H1 (cell line): ENCODE results near the gene CSNK1G3. TPM values are rescaled to one million over a fixed set of nuclear protein-coding genes. Genes with fewer than 3 reads are reported as not detected.
A peak's percentile ranks its signal among the peaks of the same experiment; 100 is the strongest.

ENCODE experiments used
- CTCF ChIA-PET: fragments of 300-600 bp; sonication (Branson Sonifier 250); formaldehyde crosslinking; loops from one replicate; lab custom pipeline; 2021; ENCODE audit not compliant: partially characterized antibody; lab: Charles Lee
- POLR2A ChIA-PET: fragments of 300-600 bp; sonication (Branson Sonifier 250); formaldehyde crosslinking; loops from one replicate; lab custom pipeline; 2021; ENCODE audit warnings: inconsistent platforms; ENCODE audit not compliant: partially characterized antibody; lab: Charles Lee
- DNase-seq, 2 experiments: peaks; one replicate each; pipeline versions ENCODE4 v3.0.0 to v3.0.0-alpha.2; 2010 to 2022; ENCODE audit warnings: low spot score in 2 of 2, low read depth in 1 of 2, mixed read lengths in 1 of 2
- FAIRE-seq: peaks from 2 replicates; lab custom pipeline; 2011; peaks lifted over from hg19 to GRCh38; lab: Jason Lieb, UNC
- H2AFZ ChIP-seq: 2 replicates; pipeline ENCODE4 v1.8.1; 2012; ENCODE audit warnings: low read length, inconsistent platforms
- H2AK5ac ChIP-seq: 2 replicates; pipeline ENCODE4 v1.6.1; 2013; ENCODE audit warnings: low read depth, low read length
- H2BK120ac ChIP-seq: replicated peaks from 2 replicates; pipeline ENCODE3; 2013; ENCODE audit warnings: low read depth, low read length, inconsistent platforms
- H2BK12ac ChIP-seq: 2 replicates; pipeline ENCODE4 v1.6.1; 2013; ENCODE audit warnings: low read depth, low read length
- H2BK15ac ChIP-seq: 2 replicates; pipeline ENCODE4 v1.6.1; 2013; ENCODE audit warnings: low read length
- H2BK20ac ChIP-seq: 2 replicates; pipeline ENCODE4 v1.6.1; 2013; ENCODE audit warnings: low read length
- H2BK5ac ChIP-seq: 2 replicates; pipeline ENCODE4 v1.6.1; 2013; ENCODE audit warnings: low read depth, low read length
- H3K14ac ChIP-seq: 2 replicates; pipeline ENCODE4 v1.6.1; 2013; ENCODE audit warnings: inconsistent platforms; ENCODE audit not compliant: insufficient read length
- H3K18ac ChIP-seq: 2 replicates; pipeline ENCODE4 v1.6.1; 2013; ENCODE audit warnings: low read length; ENCODE audit errors: extremely low read depth
- H3K23ac ChIP-seq: 2 replicates; pipeline ENCODE4 v1.6.1; 2013; ENCODE audit warnings: inconsistent platforms; ENCODE audit not compliant: insufficient read length
- H3K23me2 ChIP-seq: 2 replicates; pipeline ENCODE4 v1.6.1; 2013; ENCODE audit warnings: low read depth, low read length
- H3K27ac ChIP-seq: 2 replicates; pipeline ENCODE4 v1.6.1; 2011; ENCODE audit warnings: low read depth, low read length, inconsistent platforms
- H3K27me3 ChIP-seq, 4 experiments: replicated peaks in 1 of 4; 1 replicate in 1 of 4; 2 replicates in 3 of 4; pipeline versions ENCODE4 v1.6.1 to v1.8.1; 2011 to 2013; ENCODE audit warnings: low read length in 3 of 4, mild to moderate bottlenecking in 3 of 4, inconsistent platforms in 2 of 4, mixed read lengths in 2 of 4, moderate library complexity in 1 of 4; ENCODE audit not compliant: control insufficient read depth in 3 of 4, insufficient read depth in 3 of 4; ENCODE audit errors: extremely low read depth in 1 of 4
- H3K36me3 ChIP-seq, 4 experiments: 2 replicates each; pipeline versions ENCODE4 v1.6.1 to v1.8.1; 2011 to 2013; ENCODE audit warnings: mild to moderate bottlenecking in 4 of 4, low read length in 3 of 4, moderate library complexity in 2 of 4, control low read depth in 1 of 4, inconsistent platforms in 1 of 4; ENCODE audit not compliant: insufficient read depth in 4 of 4, control insufficient read depth in 2 of 4
- H3K4ac ChIP-seq: replicated peaks from 2 replicates; pipeline ENCODE3; 2013; ENCODE audit warnings: low read length, low read depth, mixed read lengths, inconsistent platforms; ENCODE audit not compliant: insufficient read length
- H3K4me1 ChIP-seq, 4 experiments: replicated peaks in 1 of 4; 1 replicate in 1 of 4; 2 replicates in 3 of 4; pipeline versions ENCODE4 v1.6.1 to v1.8.1; 2011 to 2013; ENCODE audit warnings: low read length in 3 of 4, inconsistent platforms in 2 of 4, mixed read lengths in 1 of 4; ENCODE audit not compliant: insufficient read depth in 4 of 4, control insufficient read depth in 3 of 4
- H3K4me2 ChIP-seq, 2 experiments: 2 replicates each; pipeline versions ENCODE4 v1.6.1 to v1.8.1; 2011 to 2013; ENCODE audit warnings: low read depth in 2 of 2, low read length in 2 of 2, control low read depth in 1 of 2, inconsistent platforms in 1 of 2, mild to moderate bottlenecking in 1 of 2; ENCODE audit not compliant: insufficient read depth in 1 of 2
- H3K4me3 ChIP-seq, 4 experiments: fragments of 200-600, 300-600 bp in 1 of 4; sonication (generic), shearing (Covaris generic), sonication (Bioruptor Twin) in 1 of 4; 2 replicates each; pipeline versions ENCODE4 v1.5.1 to v1.8.1; 2011 to 2016; ENCODE audit warnings: low read length in 4 of 4, low read depth in 3 of 4, control low read depth in 2 of 4, inconsistent platforms in 2 of 4, mild to moderate bottlenecking in 2 of 4, mixed read lengths in 1 of 4, moderate library complexity in 1 of 4; ENCODE audit not compliant: insufficient read depth in 2 of 4; ENCODE audit errors: extremely low read depth in 1 of 4
- H3K56ac ChIP-seq: replicated peaks from 2 replicates; pipeline ENCODE3; 2013; ENCODE audit warnings: low read depth, mild to moderate bottlenecking, mixed read lengths, low read length, inconsistent platforms; ENCODE audit not compliant: insufficient read length
- H3K79me1 ChIP-seq: 2 replicates; pipeline ENCODE4 v1.6.1; 2013; ENCODE audit warnings: low read depth, low read length, control low read depth
- H3K79me2 ChIP-seq, 2 experiments: 2 replicates each; pipeline versions ENCODE4 v1.6.1 to v1.8.1; 2012 to 2013; ENCODE audit warnings: low read length in 2 of 2, mild to moderate bottlenecking in 2 of 2, inconsistent platforms in 1 of 2; ENCODE audit not compliant: insufficient read depth in 2 of 2, control insufficient read depth in 1 of 2
- H3K9ac ChIP-seq, 4 experiments: replicated peaks in 1 of 4; 1 replicate in 1 of 4; 2 replicates in 3 of 4; pipeline versions ENCODE4 v1.6.1 to v1.8.1; 2011 to 2013; ENCODE audit warnings: low read depth in 3 of 4, low read length in 3 of 4, control low read depth in 2 of 4, mild to moderate bottlenecking in 2 of 4, moderate library complexity in 2 of 4, inconsistent platforms in 1 of 4; ENCODE audit errors: extremely low read depth in 1 of 4
- H3K9me3 ChIP-seq, 2 experiments: 2 replicates each; pipeline versions ENCODE4 v1.6.1 to v1.8.1; 2012 to 2013; ENCODE audit warnings: mild to moderate bottlenecking in 2 of 2, moderate library complexity in 2 of 2, control low read depth in 1 of 2, inconsistent platforms in 1 of 2, low read depth in 1 of 2, low read length in 1 of 2, mixed read lengths in 1 of 2; ENCODE audit not compliant: insufficient read depth in 2 of 2
- H4K20me1 ChIP-seq, 2 experiments: replicated peaks in 1 of 2; 2 replicates each; pipeline versions ENCODE3 to v1.8.1; 2011 to 2013; ENCODE audit warnings: inconsistent platforms in 2 of 2, low read length in 2 of 2, mild to moderate bottlenecking in 1 of 2; ENCODE audit not compliant: insufficient read depth in 2 of 2, control insufficient read depth in 1 of 2
- H4K5ac ChIP-seq: 2 replicates; pipeline ENCODE4 v1.6.1; 2013; ENCODE audit warnings: low read length, low read depth, mixed read lengths, inconsistent platforms; ENCODE audit not compliant: insufficient read length
- H4K8ac ChIP-seq: 2 replicates; pipeline ENCODE4 v1.8.0; 2013; ENCODE audit warnings: mild to moderate bottlenecking, moderate library complexity, low read length, inconsistent platforms; ENCODE audit not compliant: insufficient read depth; ENCODE audit errors: extremely low read depth
- H4K91ac ChIP-seq: replicated peaks from 2 replicates; pipeline ENCODE3; 2013; ENCODE audit warnings: low read length, mixed read lengths, inconsistent platforms; ENCODE audit not compliant: insufficient read length
- CTCF ChIP-seq, 3 experiments: IDR thresholded peaks; 1 replicate in 2 of 3; 2 replicates in 1 of 3; pipeline versions ENCODE4 v1.5.1 to v1.6.1; 2011; ENCODE audit warnings: low read length in 3 of 3, mild to moderate bottlenecking in 3 of 3, inconsistent platforms in 2 of 3, low read depth in 1 of 3, moderate library complexity in 1 of 3; ENCODE audit not compliant: insufficient read depth in 1 of 3; ENCODE audit errors: control extremely low read depth in 1 of 3
- GTF2F1 ChIP-seq: IDR thresholded peaks from 2 replicates; pipeline ENCODE4 v1.6.1; 2012; ENCODE audit warnings: low read depth, low read length, improper control_type of control experiment, borderline replicate concordance
- NRF1 ChIP-seq: IDR thresholded peaks from 2 replicates; pipeline ENCODE4 v1.6.1; 2011; ENCODE audit warnings: mild to moderate bottlenecking, low read depth, low read length, improper control_type of control experiment
- RAD21 ChIP-seq, 2 experiments: IDR thresholded peaks in 1 of 2; conservative IDR thresholded peaks in 1 of 2; 2 replicates each; pipeline ENCODE4 v1.6.1; 2011; ENCODE audit warnings: low read depth in 2 of 2, low read length in 2 of 2, improper control_type of control experiment in 1 of 2, inconsistent platforms in 1 of 2, mild to moderate bottlenecking in 1 of 2, moderate library complexity in 1 of 2
- WGBS, 2 experiments: shearing (Covaris generic) in 1 of 2; methylation state at CpG; one replicate each; pipeline versions ENCODE4 v1.1.6 to v1.1.7; 2013 to 2015; ENCODE audit warnings: low lambda C conversion rate in 2 of 2, mixed read lengths in 2 of 2, inconsistent platforms in 1 of 2, low coverage in 1 of 2, missing lambda C conversion rate in 1 of 2; ENCODE audit not compliant: insufficient replicate concordance in 2 of 2, insufficient coverage in 1 of 2, insufficient read length in 1 of 2; ENCODE audit errors: extremely low coverage in 1 of 2, missing lambda C conversion rate in 1 of 2; 5-methylcytosine and 5-hydroxymethylcytosine counted together
- polyA plus RNA-seq, 7 experiments: library from polyadenylated mRNA; depleted of rRNA in 3 of 7; stranded (reverse) in 5 of 7; unstranded in 2 of 7; fragments of >200 nt in 5 of 7; fragments of 200-250 nt in 2 of 7; gene quantifications; 1 replicate in 5 of 7; 2 replicates in 1 of 7; 4 replicates in 1 of 7; pipeline versions ENCODE4 v1.2.1 to v1.2.3, GENCODE V29; 2011 to 2013; ENCODE audit warnings: missing spikeins in 2 of 7, mixed read lengths in 2 of 7
- total RNA-seq: library from RNA; stranded (reverse); fragmentation: NEBNext Ultra II Directional; extraction: Animal tissue kit (Norgen Biotek cat#: 25700); gene quantifications from 2 replicates; pipeline ENCODE4 v1.2.1, GENCODE V29; 2021

CSNK1G3 gene
- total and polyA plus RNA-seq, 2 of the 8 experiments (the other 6 are each of a cell fraction or from before 2014, with no cell fraction given) = 10.6 to 58.9 TPM

- no peak for DNase-seq
These were observed 33.5 kb downstream of the CSNK1G3 start for GRCh38 chr5:123545506-123545905.

More at GRCh38 chr5:123545506-123545905, 33.5 kb downstream of the CSNK1G3 start:
- no peaks in the 10 kb centered on the region for H3K27me3 ChIP-seq
- H2AFZ ChIP-seq = no peak overlapping the region
- no peaks in the 10 kb centered on the region; a peak in 1 of 8 replicates for H3K36me3 ChIP-seq
- peak; percentile 88 for FAIRE-seq
- no peaks in the 10 kb centered on the region; a peak in 1 of 7 replicates for H3K4me1 ChIP-seq
- peaks cover 2% of the 10 kb centered on the region; the same call in 1 of the 2 replicates for H3K79me1 ChIP-seq
- no peak overlapping the region for H4K5ac ChIP-seq
- H4K91ac ChIP-seq = no peak overlapping the region
- H3K14ac ChIP-seq = no peak overlapping the region
- no peak overlapping the region for H3K4me2 ChIP-seq
- H4K20me1 ChIP-seq = peaks cover 2 to 3% of the 10 kb centered on the region in 2 experiments
- no peak overlapping the region for H3K23ac ChIP-seq
- H2BK12ac ChIP-seq = no peak overlapping the region
- H3K79me2 ChIP-seq = peaks cover 0 to 68% of the 10 kb centered on the region in 2 experiments; a peak in 2 of 4 replicates
- H2AK5ac ChIP-seq = no peak overlapping the region
- no peak overlapping the region for H3K27ac ChIP-seq
- H3K9ac ChIP-seq = no peak overlapping the region
- H3K23me2 ChIP-seq = no peaks in the 10 kb centered on the region; the same call in 1 of the 2 replicates
- no peaks in the 10 kb centered on the region for H3K9me3 ChIP-seq
- H3K18ac ChIP-seq = no peak overlapping the region
- H2BK5ac ChIP-seq = no peak overlapping the region
- H2BK20ac ChIP-seq = no peak overlapping the region
- no peak overlapping the region for H4K8ac ChIP-seq
- no peak overlapping the region for H2BK120ac ChIP-seq
- no peak overlapping the region for H3K4ac ChIP-seq
- no peak for TF ChIP-seq NRF1
- no peak for TF ChIP-seq GTF2F1
- TF ChIP-seq CTCF (IDR thresholded peaks at IDR 0.05; ENCODE audit: control extremely low read depth in 1 of 3, insufficient read depth in 1 of 3, low read depth in 1 of 3, low read length in 3 of 3) = peak; percentile 41 to 66 (median 61)
- TF ChIP-seq RAD21 (IDR thresholded peaks at IDR 0.05 in 1 of 2, conservative IDR thresholded peaks at IDR 0.05 in 1 of 2; ENCODE audit: low read depth in 2 of 2, low read length in 2 of 2) = peak; percentile 64 to 66
- 63% methylated on average over 7 of the region's 7 CpGs; no CpG with 5 or more reads in 1 of the 2 experiments for WGBS, 2 experiments
- H3K56ac ChIP-seq = no peak overlapping the region
- H3K4me3 ChIP-seq = no peak overlapping the region
- CTCF ChIA-PET = interaction anchor here (0.7 to 2.7 kb wide), 13 partner anchors 9 to 174 kb away, joined by 3 to 18 read pairs (median 3); partner anchors contain the start of gene CEP120
- H2BK15ac ChIP-seq = no peak overlapping the region
- POLR2A ChIA-PET = no interaction called here
